NCI-H2081 (cell line): ENCODE results near the gene ANKRD49.

Source experiments
- DNase-seq, 2 experiments: peaks; one replicate each; lab custom pipeline; 2025; lab: John Stamatoyannopoulos, UW

The ANKRD49 gene

GRCh38 chr11:94507485-94507884 is 13.7 kb downstream of the ANKRD49 start:
- no peak for DNase-seq

- DNase-seq: peak in 1 of 2 experiments; percentile 33
These were observed 18.4 kb downstream of the ANKRD49 start, which contains the start of gene C11orf97 for GRCh38 chr11:94511932-94512781. Gene C11orf97 (plus strand): TSS chr11:94512461. CDS start chr11:94512529, 68 bp downstream.

DNA sequence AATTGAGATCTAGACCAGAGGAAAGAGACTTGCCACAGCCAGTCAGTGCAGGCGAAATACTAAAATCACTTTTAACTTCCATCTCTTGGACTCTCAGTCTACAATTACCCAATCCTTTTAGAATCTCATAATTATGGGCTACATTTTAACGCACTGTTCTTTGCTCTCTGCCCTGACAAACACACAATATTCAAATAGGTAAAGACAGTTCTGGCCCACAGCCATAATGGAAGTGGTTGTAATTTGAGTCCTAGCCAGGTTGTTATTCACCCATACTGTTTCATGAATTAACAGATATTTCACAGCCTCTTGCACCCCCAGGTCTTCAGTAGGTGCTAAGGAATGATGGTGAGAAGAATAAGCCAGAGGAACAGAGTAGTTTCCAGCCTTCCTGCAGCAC is 19.3 kb downstream of the ANKRD49 start:
- DNase-seq: peak; percentile 67 to 93

- DNase-seq: no peak
These were observed 21.6 kb downstream of the ANKRD49 start for GRCh38 chr11:94515398-94515797.

GRCh38 chr11:94516725-94517124 is 22.9 kb downstream of the ANKRD49 start:
- DNase-seq: no peak

GRCh38 chr11:94518300-94518699 is 24.5 kb downstream of the ANKRD49 start:
- no peak for DNase-seq

DNA sequence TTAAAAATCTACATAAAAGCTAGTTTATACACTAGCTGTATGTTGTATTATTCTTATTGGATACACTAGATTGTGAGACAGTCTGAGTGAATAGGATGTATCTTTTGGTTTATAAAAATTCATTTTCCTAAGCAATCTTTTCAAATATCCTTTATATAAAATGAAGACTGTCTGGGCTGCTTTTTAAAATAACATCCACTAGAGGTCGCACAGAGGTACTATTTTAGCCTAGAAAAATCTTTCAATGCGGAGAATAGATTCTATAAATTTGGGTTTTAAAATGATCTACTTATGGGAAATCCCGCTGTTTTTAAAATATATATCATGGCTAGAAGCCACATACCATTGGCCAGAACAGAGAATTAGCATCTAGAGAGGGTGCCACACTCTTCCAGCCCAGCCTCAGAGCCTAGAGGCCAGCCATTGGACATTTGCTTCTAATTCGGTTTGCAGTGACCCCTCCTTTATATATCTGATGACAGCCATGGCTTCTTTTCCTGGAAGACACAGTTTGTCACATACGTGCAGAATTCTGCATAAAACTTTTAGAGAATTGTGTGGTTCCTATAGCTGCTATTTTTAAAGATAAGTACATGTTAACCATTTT is 25.8 kb downstream of the ANKRD49 start:
- DNase-seq: peak; percentile 11 to 32

- no peak for DNase-seq
These were observed 27.9 kb downstream of the ANKRD49 start for GRCh38 chr11:94521684-94522083.

DNA sequence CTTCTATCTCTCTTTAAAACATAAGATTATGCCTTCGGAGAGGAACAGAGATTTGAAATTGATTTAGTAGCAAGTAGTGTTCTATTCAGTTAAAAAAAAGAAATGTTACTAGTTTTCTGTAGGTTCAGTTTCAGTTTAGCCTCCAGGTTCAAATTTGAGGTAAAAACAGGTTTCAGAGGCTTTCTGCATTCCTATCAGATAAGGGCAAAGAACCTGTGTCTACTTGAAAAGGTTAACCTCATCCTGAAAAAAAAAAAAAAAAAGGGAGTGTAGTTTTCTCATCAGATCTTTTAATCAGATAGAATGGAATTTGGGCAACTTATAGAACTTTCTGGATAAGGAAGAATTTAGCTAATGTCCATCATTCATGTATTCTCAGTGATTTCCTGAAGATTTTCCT is 30.6 kb downstream of the ANKRD49 start:
- no peak for DNase-seq

GRCh38 chr11:94525546-94526324 is 32.0 kb downstream of the ANKRD49 start:
- DNase-seq: no peak

DNA sequence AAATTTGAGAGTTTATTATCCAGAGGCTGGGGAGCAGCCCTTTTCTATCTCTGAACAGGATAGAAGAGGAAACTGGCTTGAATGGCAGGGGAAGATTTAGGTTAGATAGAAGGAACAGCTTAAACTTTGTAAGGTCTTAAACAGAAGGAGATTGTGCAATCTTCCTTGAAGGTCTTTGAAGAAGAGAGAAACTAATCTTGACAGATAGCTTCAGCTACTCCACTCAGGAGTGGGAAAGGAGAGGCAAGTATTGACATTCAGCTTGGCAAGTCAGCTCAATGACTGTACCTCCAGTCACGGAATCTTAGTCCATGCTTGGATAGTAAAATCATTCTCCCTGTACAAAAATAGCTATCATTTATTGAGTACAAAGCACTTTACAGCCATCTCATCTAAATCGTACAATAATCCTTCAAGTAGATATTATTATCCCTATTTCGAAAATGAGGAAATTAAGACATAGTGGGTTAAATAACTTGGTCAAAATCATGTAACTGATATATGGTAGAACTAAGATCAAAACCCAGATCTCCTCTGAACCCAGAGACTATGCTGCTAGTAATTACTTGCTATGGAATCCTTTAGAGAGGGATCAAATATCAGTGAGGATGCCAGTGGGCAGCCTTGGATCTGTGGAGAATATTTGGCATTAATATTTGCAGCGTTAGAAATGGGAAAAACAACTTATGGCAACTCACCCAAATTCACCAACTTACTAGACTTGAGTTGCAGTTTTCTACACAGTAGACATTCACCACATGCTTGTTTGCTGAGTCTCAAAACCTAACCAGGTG is 33.1 kb downstream of the ANKRD49 start:
- no peak for DNase-seq

- DNase-seq: no peak
These were observed 34.8 kb downstream of the ANKRD49 start for GRCh38 chr11:94528551-94528950.

DNA sequence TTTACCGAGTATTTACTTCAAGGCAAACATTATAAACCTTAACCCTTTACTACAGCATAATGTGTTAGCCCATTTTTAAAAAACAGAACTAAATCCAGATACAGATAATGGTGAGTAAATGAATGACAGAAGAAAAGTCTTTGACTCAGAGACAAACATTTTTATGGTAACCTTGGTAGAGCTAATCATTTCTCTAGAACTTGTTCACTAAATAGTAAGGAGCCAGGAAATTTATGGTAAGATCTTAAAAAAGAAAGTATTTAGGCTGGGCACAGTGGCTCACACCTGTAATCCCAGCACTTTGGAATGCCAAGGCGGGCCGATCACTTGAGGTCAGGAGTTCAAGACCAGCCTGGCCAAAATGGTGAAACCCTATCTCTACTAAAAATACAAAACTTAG is 38.4 kb downstream of the ANKRD49 start:
- no peak for DNase-seq

- no peak for DNase-seq
These were observed 39.4 kb downstream of the ANKRD49 start for GRCh38 chr11:94533206-94533605.

- no peak for DNase-seq
These were observed 40.2 kb downstream of the ANKRD49 start for GRCh38 chr11:94533696-94534630.

- no peak for DNase-seq
These were observed 42.6 kb downstream of the ANKRD49 start for GRCh38 chr11:94536386-94536785.

- no peak for DNase-seq
These were observed 43.3 kb downstream of the ANKRD49 start for GRCh38 chr11:94537031-94537600.

- peak in 1 of 2 experiments; percentile 10 for DNase-seq
These were observed 45.6 kb downstream of the ANKRD49 start for GRCh38 chr11:94539420-94539819.

DNA sequence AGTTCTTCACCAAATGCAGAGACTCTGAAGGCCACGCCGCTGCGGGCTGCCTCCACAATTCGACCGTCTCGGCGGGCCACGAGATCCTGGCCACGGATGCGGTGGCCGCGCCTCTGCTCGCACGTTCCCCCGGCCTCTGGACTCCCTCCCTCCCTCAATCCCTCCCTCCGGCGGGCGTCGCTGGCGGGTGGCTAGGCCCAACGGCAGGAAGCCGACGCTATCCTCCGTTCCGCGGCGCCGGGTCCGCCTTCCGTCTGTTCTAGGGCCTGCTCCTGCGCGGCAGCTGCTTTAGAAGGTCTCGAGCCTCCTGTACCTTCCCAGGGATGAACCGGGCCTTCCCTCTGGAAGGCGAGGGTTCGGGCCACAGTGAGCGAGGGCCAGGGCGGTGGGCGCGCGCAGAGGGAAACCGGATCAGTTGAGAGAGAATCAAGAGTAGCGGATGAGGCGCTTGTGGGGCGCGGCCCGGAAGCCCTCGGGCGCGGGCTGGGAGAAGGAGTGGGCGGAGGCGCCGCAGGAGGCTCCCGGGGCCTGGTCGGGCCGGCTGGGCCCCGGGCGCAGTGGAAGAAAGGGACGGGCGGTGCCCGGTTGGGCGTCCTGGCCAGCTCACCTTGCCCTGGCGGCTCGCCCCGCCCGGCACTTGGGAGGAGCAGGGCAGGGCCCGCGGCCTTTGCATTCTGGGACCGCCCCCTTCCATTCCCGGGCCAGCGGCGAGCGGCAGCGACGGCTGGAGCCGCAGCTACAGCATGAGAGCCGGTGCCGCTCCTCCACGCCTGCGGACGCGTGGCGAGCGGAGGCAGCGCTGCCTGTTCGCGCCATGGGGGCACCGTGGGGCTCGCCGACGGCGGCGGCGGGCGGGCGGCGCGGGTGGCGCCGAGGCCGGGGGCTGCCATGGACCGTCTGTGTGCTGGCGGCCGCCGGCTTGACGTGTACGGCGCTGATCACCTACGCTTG is 50.2 kb downstream of the ANKRD49 start, which contains the start of gene FUT4:
FUT4 (plus strand) TSS at position 227 of the 951 bp plus-strand sequence; CDS start at position 440, 213 bp downstream.
- peak; percentile 83 to 84 for DNase-seq
